ENCODE data around the gene AGMO. TPM values are rescaled to one million over a fixed set of nuclear protein-coding genes. Genes with fewer than 3 reads are reported as not detected.

Gene AGMO
- total RNA-seq, 1 donor from 2014 or later: not detected

DNA sequence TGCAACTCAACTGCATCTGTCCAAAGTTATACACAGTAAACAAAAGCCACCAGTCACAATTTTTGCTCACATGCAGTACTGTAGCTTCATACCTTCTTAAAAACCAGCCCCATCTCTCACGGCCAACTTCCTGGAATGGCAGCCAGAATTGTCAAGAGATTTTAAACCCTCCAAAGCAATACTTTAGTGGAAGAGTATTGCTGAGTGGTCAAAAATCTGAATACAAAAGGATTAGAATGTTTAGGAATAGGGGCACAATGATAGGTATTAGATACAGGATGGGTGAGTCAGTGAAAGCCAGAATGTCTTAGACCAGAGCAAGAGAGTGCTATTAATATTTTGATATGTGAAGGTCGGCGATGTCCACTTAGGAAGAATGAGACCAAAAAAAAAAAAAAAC lies 193.9 kb downstream of the AGMO start:
- no peak for DNase-seq (ENCODE audit: low spot score)
- Mint-ChIP-seq H3K27me3 (ENCODE audit: unreplicated experiment) (peaks cover 2% of the 10 kb centered on the region), H3K27ac (ENCODE audit: unreplicated experiment) (no peak overlapping the region), H3K9me3 (ENCODE audit: unreplicated experiment) (no peaks in the 10 kb centered on the region), H3K36me3 (ENCODE audit: low read depth, unreplicated experiment) (no peaks in the 10 kb centered on the region), H3K4me1 (ENCODE audit: unreplicated experiment) (no peaks in the 10 kb centered on the region), H3K4me3 (ENCODE audit: unreplicated experiment) (no peak overlapping the region)
- TF ChIP-seq, protein P1, sequence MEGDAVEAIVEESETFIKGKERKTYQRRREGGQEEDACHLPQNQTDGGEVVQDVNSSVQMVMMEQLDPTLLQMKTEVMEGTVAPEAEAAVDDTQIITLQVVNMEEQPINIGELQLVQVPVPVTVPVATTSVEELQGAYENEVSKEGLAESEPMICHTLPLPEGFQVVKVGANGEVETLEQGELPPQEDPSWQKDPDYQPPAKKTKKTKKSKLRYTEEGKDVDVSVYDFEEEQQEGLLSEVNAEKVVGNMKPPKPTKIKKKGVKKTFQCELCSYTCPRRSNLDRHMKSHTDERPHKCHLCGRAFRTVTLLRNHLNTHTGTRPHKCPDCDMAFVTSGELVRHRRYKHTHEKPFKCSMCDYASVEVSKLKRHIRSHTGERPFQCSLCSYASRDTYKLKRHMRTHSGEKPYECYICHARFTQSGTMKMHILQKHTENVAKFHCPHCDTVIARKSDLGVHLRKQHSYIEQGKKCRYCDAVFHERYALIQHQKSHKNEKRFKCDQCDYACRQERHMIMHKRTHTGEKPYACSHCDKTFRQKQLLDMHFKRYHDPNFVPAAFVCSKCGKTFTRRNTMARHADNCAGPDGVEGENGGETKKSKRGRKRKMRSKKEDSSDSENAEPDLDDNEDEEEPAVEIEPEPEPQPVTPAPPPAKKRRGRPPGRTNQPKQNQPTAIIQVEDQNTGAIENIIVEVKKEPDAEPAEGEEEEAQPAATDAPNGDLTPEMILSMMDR (IDR thresholded peaks at IDR 0.05; ENCODE audit: unreplicated experiment): no peak

DNA sequence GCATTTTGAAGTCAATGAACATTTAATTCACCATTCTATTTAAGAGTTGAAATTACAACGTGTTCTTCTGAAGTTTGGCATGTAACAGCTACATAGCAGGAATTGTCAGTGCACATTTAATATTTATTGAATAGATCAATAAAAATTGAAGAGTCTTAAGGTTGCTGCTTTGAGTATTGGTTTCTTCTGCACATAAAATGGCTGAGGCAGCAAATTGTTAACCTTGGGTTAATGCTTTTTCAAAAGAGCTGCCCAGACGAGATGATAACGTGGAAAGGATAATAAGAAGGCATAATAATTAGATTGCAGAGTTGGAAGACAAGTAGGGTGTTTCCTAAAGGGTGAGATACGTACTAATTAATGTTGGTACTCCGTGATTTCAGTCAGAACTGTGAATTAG lies 203.7 kb downstream of the AGMO start:
- Mint-ChIP-seq H3K9me3 (ENCODE audit: unreplicated experiment) (no peaks in the 10 kb centered on the region), H3K27me3 (ENCODE audit: unreplicated experiment) (no peaks in the 10 kb centered on the region), H3K4me3 (ENCODE audit: unreplicated experiment) (no peak overlapping the region), H3K4me1 (ENCODE audit: unreplicated experiment) (no peaks in the 10 kb centered on the region), H3K36me3 (ENCODE audit: low read depth, unreplicated experiment) (no peaks in the 10 kb centered on the region), H3K27ac (ENCODE audit: unreplicated experiment) (no peak overlapping the region)
- no peak for DNase-seq (ENCODE audit: low spot score)
- TF ChIP-seq, protein P1 (IDR thresholded peaks at IDR 0.05; ENCODE audit: unreplicated experiment): no peak

DNA sequence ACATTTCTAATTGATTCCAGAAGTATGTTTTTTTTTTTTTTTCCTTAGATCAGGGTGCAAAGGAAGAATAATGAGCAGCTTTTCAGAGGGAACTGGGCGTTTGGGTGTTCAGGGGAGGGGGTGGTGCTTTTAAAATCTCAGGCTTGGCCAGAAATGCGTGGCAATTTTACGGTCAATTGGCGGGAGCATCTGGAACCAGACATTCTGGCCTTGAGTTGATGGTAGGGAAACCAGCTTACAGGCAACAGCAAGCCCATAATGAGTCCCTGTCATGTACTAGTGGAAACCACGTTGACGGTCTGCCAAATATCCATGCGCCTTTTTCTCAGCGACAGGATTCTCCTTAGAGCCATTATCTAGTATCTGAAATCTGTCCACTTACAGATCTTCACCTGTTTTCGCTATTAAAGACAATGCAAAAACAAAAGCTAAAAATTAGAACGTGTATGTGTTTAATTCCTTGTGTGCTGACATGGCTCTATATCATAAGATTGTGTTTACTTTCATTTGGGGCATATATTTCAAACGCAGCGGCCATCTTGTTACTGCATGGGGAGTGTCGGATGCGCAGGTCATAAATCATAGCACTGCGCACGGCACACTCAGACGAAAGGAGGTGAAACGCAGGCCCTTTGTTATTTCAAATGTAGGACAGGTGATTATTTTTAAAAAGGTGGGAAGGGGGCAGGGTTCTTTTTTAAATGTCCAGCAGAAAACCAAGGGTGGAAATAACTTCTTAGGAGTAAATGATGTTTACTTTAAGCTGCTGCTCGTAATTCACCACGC lies 209.2 kb downstream of the AGMO start:
- H3K27me3 Mint-ChIP-seq (ENCODE audit: unreplicated experiment): no peaks in the 10 kb centered on the region
- no peak for DNase-seq (ENCODE audit: low spot score)
- H3K4me1 Mint-ChIP-seq (ENCODE audit: unreplicated experiment): no peaks in the 10 kb centered on the region
- no peak overlapping the region for H3K4me3 Mint-ChIP-seq (ENCODE audit: unreplicated experiment)
- TF ChIP-seq, protein P1 (IDR thresholded peaks at IDR 0.05; ENCODE audit: unreplicated experiment): no peak
- no peak overlapping the region for H3K27ac Mint-ChIP-seq (ENCODE audit: unreplicated experiment)
- H3K36me3 Mint-ChIP-seq (ENCODE audit: low read depth, unreplicated experiment): no peaks in the 10 kb centered on the region
- no peaks in the 10 kb centered on the region for H3K9me3 Mint-ChIP-seq (ENCODE audit: unreplicated experiment)

DNA sequence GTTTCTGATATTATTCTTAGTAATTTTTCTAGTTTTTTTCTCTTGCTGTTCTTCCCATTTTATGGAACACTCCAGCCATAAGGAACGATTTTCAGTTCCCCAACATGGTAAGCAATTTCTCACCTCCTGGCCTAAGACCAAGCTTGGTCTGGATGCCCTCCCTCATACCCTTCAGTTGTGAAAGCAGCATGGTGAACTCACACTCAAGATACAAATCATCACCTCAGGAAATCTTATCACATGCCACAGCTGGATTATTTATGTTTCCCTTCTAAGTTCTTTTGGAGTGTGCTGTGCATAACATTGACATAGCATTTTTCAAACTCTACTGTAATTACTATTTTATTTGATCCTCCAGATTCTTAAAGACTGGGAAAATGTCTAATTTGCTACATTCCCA lies 216.6 kb downstream of the AGMO start:
- no peaks in the 10 kb centered on the region for H3K36me3 Mint-ChIP-seq (ENCODE audit: low read depth, unreplicated experiment)
- no peaks in the 10 kb centered on the region for H3K4me1 Mint-ChIP-seq (ENCODE audit: unreplicated experiment)
- H3K9me3 Mint-ChIP-seq (ENCODE audit: unreplicated experiment): no peaks in the 10 kb centered on the region
- peaks cover 1% of the 10 kb centered on the region for H3K27me3 Mint-ChIP-seq (ENCODE audit: unreplicated experiment)
- H3K27ac Mint-ChIP-seq (ENCODE audit: unreplicated experiment): no peak overlapping the region
- DNase-seq (ENCODE audit: low spot score): no peak
- H3K4me3 Mint-ChIP-seq (ENCODE audit: unreplicated experiment): no peak overlapping the region
- TF ChIP-seq, protein P1 (IDR thresholded peaks at IDR 0.05; ENCODE audit: unreplicated experiment): no peak

DNA sequence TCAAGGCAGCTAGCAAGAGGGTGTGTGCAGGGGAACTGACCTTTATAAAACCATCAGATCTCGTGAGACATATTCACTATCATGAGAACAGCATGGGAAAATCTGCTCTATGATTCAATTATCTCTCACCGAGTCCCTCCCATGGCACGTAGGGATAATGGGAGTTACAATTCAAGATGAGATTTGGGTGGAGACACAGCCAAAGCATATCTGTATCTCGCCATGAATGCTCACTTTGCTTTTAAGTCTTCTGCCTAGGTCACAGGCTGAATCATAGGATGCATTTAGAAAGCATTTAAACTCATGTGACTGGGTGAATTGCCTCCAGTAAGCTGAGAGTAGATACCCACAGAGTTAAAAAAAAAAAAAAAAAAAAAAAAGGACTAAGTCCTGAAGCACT lies 220.0 kb downstream of the AGMO start:
- H3K9me3 Mint-ChIP-seq (ENCODE audit: unreplicated experiment): no peaks in the 10 kb centered on the region
- no peaks in the 10 kb centered on the region for H3K4me1 Mint-ChIP-seq (ENCODE audit: unreplicated experiment)
- DNase-seq (ENCODE audit: low spot score): no peak
- no peaks in the 10 kb centered on the region for H3K36me3 Mint-ChIP-seq (ENCODE audit: low read depth, unreplicated experiment)
- TF ChIP-seq, protein P1 (IDR thresholded peaks at IDR 0.05; ENCODE audit: unreplicated experiment): no peak
- H3K27me3 Mint-ChIP-seq (ENCODE audit: unreplicated experiment): peaks cover 1% of the 10 kb centered on the region
- H3K27ac Mint-ChIP-seq (ENCODE audit: unreplicated experiment): no peak overlapping the region
- no peak overlapping the region for H3K4me3 Mint-ChIP-seq (ENCODE audit: unreplicated experiment)
